GM21529 (cell line): Measurements from ENCODE around the gene ABTB2.
A peak's percentile ranks its signal among the peaks of the same experiment; 100 is the strongest.
"Not testable (repeated sequence)": the region's sequence is repeated elsewhere in the genome, so short reads cannot be mapped to it uniquely, and the experiment has no call there.

ENCODE experiments used
- ATAC-seq: cut with Tn5 transposase; IDR thresholded peaks from one replicate; pipeline ENCODE4 v1.9.1; 2021; ENCODE audit not compliant: unreplicated experiment

The ABTB2 gene

DNA sequence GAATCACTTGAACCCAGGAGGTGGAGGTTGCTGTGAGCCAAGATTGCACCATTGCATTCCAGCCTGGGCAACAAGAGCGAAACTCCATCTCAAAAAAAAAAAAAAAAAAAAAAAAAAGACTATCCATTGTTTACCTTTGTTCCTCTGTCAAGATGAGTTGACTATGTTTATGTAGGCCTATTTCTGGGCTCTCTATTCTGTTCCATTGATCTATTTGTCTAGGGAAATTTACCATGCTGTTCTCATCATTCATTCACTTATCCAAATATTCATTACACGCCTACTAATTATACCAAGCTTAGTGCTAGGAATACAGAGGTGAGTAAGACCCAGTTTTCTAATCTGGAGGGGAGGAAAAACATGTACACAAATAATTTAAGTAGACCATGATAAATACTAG, 139.1 kb downstream of the ABTB2 start:
- ATAC-seq = not testable (repeated sequence)

DNA sequence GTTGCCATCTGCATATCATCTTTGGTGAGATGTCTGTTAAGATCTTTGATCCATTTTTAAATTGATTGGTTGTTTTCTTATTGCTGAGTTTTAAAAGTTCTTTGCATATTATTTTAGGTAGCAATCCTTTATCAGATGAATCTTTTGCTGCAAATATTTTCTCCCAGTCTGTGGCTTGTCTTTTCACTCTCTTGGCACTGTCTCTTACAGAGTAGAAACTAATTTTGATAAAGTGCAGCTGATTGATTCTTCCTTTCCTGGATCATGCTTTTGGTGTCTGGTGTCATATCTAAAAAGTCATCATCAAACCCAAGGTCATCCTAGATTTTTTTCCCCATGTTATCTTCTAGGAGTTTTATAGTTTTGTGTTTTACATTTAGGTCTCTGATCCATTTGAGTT, 139.7 kb downstream of the ABTB2 start:
- ATAC-seq = no peak

DNA sequence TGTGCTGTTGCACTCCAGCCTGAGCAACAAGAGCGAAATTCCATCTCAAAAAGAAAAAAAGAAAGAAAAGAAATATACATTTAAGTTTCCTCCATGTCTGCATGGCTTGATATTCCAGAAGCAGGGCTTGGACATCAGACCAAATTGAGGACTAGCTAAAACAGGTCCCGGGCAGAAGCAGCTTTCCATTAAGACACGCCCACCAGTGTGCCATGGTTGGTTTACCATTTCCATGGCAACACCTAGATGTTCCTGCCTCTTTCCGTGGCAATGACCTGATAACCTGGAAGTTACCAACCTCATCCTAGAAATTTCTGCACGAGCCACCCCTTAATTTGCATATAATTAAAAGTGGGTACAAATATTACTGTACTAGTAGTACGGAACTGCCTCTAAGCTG, 141.1 kb downstream of the ABTB2 start:
- no peak for ATAC-seq

DNA sequence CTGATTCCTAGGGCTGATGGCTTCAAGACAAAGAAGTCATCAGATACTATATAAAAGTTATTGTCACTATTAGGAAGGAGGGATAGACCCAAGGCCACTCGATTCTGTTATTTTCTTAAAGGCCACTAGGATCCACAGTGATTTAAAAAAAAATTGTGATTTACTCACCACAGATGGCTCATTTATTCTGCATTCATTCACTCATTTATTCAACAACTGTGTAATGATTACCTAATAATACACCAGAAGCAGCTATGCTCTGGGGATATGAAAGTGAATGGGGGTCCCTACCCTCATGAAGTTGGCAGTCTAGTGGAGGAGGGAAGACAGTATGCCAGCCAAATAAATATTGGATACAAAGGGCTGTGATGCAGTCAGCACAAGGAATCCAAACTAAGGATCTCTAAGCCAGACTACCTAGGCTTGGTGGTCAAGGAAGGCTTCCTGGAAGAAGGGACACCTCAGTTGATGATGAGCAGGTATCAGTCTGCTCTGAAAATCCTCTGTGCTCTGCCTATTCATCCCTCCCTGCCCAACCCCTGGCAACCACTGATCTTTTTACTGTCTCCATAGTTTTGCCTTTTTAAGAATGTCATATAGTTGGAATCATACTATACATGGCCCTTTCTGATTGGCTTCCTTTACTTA, 141.9 kb downstream of the ABTB2 start:
- no peak for ATAC-seq

DNA sequence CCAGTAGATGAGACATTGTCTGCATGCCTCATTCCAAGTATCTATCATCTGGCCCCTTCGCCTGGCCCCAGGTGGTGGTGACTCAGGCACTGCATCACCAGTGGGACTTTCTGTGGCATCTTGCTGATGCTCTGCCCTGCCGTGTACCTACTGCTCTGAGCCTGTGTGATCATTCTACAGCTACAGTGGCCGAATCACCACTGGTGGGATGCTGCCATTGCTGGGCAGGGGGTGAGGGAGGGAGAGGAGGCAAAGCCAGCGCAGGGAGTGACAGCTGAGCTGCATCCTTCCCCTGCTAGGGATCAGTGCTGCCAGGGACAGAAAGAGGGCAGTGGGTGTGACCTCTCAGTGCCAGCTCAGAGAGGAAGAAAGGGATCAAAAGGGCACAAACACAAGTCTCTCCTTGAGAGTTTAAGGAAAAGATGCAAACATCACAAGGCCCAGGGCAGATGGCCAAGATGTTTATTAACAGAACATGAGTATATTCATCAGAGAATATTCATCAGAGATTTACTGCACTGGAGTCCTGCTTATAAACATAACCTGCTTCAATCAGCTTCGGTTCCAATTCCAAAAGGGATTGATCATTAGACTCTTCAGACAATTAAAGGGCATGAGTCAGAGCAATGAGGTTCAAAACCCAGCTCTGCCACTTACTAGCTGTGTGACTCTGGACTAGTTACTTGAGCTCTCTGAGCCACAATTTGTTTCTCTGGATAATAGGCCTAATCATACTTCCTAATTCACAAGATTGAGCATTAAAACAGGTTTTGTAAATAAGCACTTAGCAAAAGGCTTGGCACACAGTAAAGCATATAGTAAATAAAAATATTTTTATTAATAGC, 142.6 kb downstream of the ABTB2 start:
- ATAC-seq = peak; percentile 53

DNA sequence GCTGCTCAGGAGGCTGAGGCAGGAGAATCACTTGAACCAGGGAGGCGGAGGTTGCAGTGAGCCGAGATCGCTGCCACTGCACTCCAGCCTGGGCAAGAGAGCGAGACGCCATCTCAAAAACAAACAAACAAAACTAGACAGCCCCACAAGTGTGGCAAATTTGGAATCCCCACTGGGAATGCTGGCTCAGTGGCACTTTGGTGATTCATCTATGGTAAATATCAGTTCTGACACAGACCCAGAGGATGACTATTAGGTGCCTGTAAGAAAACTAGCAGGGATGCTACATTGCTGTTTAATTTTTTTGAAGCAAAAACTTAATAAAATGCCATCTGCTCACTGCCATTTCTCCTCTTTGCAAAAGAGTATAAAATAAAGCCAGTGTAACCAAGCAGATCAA, 144.4 kb downstream of the ABTB2 start:
- ATAC-seq = no peak

DNA sequence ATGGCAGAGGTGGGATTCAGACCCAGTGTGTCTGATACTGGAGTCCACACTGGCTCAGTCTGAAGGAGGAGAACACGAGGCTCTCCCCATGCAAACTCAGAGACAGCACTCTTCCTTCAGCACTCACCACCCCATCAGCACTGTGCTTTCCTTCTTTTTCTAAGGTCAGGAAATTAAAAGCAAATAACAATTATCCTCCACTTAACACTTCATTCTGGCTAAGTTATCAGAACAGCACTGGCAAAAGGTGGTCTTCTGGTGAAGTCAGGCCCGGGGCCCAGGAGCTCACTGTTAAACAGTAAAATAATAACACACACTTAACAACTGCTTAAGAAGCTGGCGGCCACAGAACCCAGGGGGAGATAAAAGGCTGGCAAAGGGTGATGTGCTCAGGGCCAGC, 145.2 kb downstream of the ABTB2 start:
- no peak for ATAC-seq

DNA sequence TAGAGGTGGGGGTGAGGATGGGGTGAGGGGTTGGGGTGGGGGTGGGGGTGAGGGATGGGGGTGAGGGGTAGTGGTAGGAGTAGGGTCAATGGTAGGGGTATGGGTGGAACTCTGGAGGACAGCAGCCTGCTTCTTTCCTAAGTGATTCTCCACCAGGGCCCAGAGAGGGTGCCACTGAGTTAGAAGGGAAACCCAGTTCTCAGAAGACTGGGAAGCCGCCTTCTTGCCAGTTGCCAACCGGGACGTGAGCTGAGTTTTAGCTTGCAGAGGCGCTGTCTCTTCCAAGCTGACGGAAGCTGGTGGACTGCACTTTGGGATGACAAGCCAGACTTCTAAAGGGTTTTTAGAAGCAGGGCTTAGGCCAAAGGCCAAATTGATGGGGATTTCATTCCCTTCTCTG, 148.0 kb downstream of the ABTB2 start:
- ATAC-seq = no peak

DNA sequence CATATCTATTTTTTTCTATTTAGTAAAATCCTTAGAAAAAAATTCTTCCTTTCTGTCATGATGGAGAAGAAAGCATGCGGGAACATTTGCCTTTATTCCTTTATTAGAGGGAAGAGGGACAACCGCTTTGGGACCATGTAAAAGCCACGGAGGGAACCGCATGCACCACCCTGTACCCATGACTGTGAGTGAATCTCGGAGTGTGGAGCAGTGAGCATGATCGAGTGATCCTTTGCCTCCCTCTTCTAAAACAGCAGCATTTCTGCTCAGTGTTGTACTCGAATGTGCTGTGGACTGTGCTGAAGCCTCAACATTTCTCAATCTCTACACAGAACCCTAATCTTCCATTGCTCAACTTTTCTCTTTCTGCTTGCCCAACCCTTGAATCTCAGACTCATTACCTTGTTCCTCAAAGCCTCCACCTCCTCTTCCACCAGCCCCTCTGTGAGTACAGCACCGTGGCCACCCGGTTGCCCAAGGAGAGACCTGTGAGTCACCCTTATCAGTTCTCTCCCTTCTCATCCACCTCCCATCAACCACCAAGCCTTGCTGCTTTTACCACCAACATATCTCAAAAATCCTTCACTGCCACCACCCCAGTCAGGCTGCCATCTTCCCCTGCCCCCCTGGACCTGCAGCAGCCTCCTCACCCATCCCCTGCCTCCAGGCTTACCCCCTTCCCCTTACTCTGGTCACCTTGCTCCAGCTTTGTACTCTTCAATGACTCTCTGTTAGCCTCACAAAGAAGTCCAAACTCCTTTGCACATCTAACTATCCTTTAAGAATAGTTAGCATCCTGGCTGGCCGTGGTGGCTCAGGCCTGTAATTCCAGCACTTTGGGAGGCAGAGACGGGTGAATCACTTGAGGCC, 149.3 kb downstream of the ABTB2 start:
- no peak for ATAC-seq

DNA sequence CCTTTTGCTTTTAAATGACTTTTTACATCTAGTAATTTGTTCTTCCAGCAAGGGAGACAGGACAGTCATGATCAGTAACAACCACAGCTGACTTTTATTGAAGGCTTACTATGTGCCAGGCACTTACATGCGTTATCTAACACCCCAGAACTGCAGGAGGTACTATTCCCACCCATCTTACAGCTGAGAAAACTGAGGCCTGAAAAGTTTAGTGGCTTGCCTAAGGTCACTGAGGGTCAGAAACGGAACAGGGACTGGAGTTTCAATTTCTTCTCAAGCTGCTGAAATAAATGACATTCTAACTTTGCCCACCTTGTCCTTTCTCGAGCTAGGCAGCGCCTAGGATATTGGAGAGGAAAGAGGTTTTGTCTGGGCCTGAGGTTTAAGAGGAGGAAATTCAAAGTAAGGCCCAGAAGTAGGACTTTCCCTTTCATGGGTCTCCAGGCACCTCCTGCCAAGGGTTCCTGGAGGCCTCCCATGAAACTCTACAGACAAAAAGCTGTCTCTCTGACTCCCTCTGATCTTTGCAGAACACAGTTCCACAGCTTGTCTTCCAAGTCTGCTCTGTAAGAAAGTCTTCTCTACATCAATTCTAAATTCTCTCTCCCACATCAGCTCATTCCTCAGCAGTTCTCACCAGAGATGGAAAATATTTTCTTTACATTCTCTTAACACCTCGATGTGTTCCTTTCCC, 150.2 kb downstream of the ABTB2 start:
- no peak for ATAC-seq

DNA sequence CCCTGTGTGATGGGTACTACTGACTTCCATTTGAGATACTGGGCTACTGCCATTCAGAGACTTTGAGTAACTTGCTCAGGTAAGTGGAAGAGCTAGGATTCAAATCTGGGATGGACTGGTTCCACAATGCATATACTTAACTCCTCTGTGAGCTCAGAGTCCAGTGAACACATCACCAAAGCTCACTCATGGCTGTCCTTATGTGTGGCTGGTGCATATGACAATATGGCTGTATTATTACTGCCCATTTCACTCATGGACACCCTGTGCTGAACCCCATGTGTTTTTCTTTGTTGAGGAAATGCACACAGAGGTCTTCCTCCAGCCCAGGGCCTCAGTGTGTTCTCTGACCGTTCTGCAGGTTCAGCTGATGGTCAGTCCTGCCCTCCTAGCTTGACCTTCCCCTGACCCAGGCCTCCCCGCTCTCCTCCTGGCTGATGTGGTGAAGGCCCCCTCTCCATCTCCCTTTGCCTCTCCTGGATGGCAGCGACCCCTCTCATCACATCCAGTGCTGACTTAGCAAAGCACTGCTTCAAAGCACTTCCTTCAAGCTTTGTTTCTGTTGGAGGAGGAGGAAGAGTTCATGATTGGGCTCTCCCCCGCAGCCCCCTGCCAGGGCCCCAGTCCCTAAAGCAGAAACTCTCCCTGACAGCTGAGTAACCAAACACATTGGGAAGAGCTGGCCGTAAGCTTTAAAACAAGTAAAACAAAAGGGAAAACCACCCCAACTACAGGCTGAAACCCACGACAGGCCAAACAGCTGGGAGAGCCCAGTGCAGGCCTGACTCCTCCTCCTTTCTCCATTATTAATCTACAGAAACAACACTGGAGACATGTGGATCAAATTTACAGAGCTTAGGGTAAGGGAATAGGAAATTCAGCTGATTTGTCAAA, 151.2 kb downstream of the ABTB2 start:
- ATAC-seq = no peak

DNA sequence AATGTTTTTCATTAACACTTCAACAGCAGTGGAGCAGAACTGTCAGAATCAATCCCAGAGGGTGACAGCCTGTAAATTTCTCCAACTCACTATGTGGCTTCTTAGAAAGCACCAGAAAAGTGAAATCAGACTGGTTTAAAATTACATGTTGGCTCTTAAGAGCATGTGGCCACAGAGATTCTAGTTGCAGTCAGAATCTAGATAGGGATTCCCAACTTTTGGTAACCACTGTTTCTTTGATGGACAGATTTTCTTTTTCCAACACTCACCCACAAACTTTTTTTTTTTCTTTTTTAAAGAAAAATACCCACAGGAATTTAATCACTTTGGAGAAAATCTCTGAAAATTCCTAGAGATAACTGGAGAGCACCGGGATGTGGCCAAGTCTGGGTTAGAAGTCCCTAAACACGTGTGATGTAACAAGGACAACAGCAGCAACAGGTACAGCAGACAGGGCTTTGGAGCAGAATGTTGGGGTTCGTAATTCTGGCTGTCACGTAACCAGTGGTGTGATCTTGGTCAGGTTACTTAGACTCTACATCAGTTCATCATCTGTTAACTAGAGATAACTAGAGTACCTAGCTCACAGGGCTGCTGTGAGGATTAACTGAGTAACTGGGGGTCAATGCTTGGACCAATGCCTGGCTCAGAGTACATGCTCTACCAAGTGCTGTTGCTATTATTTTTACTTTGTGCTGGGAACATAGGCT, 152.3 kb downstream of the ABTB2 start:
- ATAC-seq = no peak

DNA sequence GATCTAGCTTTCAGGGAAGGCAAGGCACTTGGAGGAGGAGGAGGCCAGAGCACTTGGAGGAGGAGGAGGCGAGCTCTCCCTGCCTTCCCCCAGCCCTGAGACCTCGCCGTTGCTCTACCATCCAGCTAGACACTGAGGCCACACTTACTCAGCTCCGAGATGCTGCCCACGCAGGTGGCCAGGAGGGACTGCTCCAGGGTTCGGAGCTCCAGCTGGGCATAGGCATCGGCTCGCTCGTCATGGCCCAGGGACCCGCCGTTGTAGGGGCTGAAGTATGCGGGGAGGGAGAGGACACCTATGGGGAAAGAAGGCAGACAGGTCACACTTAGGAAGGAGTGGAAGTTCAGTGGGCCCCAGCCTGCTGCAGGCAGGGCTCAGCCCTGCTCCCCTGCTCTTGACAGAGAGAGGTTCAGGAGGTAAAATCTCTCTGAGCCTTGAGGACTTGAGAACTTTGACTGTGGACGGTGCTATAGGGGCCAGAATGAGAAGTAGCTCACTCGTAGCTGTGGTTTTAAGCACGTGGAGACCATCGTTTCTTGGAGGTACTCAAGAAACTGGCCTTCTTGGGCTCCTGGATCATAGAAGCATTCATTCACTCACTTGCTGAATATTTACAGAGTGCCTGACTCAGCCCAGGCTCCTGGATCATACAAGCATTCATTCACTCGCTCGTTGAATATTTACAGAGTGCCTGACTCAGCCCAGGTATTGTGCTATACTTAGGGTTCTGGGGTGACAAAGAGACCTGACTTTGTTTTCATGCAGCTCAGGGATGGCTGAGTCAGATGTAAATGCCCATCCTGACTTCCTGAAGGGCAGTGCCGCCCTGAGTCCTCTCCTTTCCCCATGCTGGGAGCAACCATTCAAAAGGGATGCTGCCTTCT, 153.2 kb downstream of the ABTB2 start:
- ATAC-seq = no peak

DNA sequence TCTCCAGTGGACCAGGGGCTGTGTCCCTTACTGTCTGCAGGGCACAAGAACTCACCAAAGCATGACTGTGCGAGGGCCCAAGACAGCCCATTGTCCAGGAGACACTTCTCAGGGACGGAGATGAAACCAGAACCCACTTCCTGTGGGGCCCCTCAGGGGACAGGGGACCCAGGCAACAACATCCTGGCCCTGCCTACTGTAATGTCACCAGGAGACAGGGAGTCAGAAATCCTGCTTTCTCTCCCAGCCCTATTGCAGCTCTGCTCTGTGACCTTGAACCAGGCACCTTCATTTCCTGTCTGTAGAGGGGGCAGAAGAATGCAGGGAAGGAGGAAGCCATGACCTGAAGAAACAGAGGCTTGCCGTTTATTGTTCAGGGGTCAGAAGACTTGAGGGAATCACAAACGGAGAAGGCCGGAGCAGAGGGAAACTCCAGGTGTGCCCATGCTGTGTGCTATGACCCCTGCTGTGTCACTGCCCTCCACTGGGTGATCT, 154.4 kb downstream of the ABTB2 start:
- peak; percentile 51 for ATAC-seq

DNA sequence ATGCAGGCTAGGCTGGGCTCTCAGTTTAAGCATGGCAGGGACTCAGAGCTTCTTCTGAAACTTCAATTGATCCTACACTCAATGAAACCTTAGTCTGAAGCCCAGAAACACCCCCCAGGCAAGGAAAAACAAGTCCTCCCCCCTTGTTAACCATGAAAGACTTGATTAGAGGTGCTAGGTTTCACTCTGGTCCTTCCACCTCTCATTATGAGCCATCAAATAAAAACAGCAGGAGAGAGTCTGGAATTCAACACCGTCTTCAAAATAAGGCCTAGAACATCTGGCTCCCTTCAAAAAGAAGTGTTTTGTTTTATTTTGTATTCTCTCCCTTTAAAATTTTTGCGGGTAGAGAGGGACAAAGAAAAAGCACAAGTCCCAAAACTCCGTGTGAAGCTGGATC, 156.7 kb downstream of the ABTB2 start:
- no peak for ATAC-seq

DNA sequence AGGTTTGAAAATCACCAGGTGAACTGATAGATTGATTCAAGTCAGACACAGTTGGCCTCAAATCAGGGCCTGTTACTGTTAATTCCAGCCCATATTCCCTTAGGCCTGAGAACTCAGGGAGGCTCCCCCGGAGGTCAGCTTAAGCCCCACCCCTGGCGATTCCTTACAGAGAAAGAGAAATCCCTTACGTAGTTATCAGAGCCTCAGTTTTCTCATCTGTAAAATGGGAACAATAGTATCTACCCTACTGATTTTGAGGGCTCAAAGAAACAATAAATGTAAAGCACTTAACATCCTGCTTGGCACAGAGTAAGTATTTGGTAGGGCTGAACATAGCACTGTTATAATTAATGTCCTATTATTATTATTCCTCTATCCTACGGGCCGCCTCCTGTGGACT, 158.3 kb downstream of the ABTB2 start:
- ATAC-seq = no peak

DNA sequence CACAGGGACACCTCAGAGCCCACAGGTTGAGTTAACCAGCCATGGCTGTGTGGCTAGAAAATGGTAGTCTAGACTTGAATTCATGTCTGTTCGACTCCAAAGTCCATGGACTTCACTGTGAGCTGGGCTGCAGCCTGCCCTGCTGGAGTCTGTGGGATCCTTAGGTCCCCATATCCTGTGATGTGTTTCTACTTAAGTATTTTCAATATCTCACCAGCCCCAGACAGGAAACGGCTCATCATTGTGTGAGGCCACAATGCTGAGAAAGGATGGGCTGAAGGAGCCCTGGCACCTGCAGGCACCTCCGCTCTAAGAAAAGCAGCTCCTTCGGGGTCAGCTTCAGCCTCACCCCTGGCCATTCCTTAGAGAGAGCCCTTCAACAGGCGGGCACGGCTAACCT, 159.3 kb downstream of the ABTB2 start:
- ATAC-seq = no peak

DNA sequence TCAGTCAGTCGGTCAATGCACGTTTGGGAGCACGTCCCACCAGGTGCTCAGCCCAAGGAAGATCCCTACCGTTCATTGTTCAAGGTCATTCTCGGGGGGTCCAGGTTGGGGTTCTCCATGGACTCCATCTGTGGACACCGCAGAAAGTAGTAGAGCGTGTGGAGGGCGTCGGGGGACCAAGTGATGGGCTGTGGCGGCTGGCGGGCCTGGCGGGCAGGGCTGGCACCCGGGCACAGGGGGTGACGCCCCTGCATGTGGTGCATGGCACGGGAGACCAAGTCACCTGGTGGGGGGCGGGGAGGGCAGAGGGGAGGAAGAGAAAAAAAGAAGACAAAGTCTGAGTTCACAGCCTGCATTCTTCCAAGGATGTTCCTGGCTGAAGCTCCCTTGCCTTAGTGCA, 160.6 kb downstream of the ABTB2 start:
- ATAC-seq = no peak
